Uterus (tissue), 2 donors: ENCODE results near the gene ATP2C2.

Experiments
- POLR2A ChIP-seq, 2 donors: fragments of 450-650 bp; IDR thresholded peaks; one replicate each; pipeline ENCODE4 v1.6.1; 2016; ENCODE audit warnings: antibody characterized with exemption in 2 of 2, mild to moderate bottlenecking in 1 of 2, moderate library complexity in 1 of 2
- TF ChIP-seq, protein P1 (sequence below), 4 experiments: fragments of 200-600 bp in 2 of 4; fragments of 450-650 bp in 2 of 4; sonication (generic) in 2 of 4; IDR thresholded peaks; one replicate each; pipeline ENCODE4 v1.5.1; 2016 to 2019; ENCODE audit warnings: antibody characterized with exemption in 4 of 4, mild to moderate bottlenecking in 2 of 4, moderate library complexity in 1 of 4

DNA sequence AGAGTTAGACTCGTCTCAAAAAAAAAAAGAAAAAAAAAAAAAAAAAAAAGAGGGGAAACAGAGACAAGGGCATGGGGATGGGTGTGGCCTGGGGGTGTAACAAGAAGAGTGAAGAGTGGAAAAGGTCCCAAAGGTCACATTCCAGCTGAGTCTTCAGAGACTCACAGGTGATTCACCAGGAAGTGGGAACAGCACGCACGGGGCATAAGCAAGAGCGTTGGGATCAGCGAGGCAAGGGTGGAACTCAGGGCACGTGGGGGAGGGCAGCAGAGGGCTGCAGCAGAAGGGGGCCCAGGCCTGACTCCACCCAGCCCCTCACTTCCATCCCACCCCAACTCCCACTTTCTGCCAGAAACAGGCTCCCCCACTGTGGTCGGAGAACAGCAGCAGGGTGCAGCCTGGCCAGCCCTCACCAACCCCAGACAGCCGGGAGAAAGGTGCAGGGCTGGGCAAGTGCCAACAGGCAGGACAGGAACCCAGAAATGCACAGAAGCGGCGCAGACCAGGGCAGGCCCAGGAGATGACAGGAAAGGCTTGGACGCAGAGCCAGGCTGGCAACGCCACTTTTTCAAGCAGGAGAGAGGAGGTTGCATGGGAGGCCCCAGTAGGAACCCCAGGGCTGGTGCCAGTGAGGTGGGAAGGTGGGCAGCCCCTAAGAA lies 132.9 kb downstream of the ATP2C2 start:
- TF ChIP-seq, protein P1, sequence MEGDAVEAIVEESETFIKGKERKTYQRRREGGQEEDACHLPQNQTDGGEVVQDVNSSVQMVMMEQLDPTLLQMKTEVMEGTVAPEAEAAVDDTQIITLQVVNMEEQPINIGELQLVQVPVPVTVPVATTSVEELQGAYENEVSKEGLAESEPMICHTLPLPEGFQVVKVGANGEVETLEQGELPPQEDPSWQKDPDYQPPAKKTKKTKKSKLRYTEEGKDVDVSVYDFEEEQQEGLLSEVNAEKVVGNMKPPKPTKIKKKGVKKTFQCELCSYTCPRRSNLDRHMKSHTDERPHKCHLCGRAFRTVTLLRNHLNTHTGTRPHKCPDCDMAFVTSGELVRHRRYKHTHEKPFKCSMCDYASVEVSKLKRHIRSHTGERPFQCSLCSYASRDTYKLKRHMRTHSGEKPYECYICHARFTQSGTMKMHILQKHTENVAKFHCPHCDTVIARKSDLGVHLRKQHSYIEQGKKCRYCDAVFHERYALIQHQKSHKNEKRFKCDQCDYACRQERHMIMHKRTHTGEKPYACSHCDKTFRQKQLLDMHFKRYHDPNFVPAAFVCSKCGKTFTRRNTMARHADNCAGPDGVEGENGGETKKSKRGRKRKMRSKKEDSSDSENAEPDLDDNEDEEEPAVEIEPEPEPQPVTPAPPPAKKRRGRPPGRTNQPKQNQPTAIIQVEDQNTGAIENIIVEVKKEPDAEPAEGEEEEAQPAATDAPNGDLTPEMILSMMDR (IDR thresholded peaks at IDR 0.05) = no peak
- no peak for TF ChIP-seq POLR2A (IDR thresholded peaks at IDR 0.05)
